HG03135 (cell line): ENCODE results near the gene VPS33B.
"Not testable (repeated sequence)": the region's sequence is repeated elsewhere in the genome, so short reads cannot be mapped to it uniquely, and the experiment has no call there.

ENCODE experiments used
- ATAC-seq: cut with Tn5 transposase; IDR thresholded peaks from one replicate; pipeline ENCODE4 v1.9.1; 2021; ENCODE audit warnings: mild to moderate bottlenecking, moderate library complexity; ENCODE audit not compliant: unreplicated experiment

Gene VPS33B

GRCh38 chr15:91022075-91022831 lies at the start of gene VPS33B:
Gene VPS33B (minus strand): TSS chr15:91022594. CDS start chr15:91022249, 345 bp downstream.
- peak; percentile 68 for ATAC-seq

- ATAC-seq, result no peak
Measured at GRCh38 chr15:91072161-91072560, 49.8 kb upstream of the VPS33B start.

- ATAC-seq, result no peak
Measured at GRCh38 chr15:91070872-91071271, 48.5 kb upstream of the VPS33B start.

GRCh38 chr15:91068966-91069365 lies 46.6 kb upstream of the VPS33B start:
- ATAC-seq, result no peak

- no peak for ATAC-seq
Measured at GRCh38 chr15:91068436-91068835, 46.0 kb upstream of the VPS33B start.

- no peak for ATAC-seq
Measured at GRCh38 chr15:91067036-91067435, 44.6 kb upstream of the VPS33B start.

- ATAC-seq, result no peak
Measured at GRCh38 chr15:91065505-91065904, 43.1 kb upstream of the VPS33B start.

- no peak for ATAC-seq
Measured at GRCh38 chr15:91061997-91062396, 39.6 kb upstream of the VPS33B start.

GRCh38 chr15:91061230-91061629 lies 38.8 kb upstream of the VPS33B start:
- no peak for ATAC-seq

- ATAC-seq, result no peak
Measured at GRCh38 chr15:91055548-91056331, 33.3 kb upstream of the VPS33B start.

GRCh38 chr15:91054816-91055215 lies 32.4 kb upstream of the VPS33B start:
- ATAC-seq, result no peak

GRCh38 chr15:91051248-91051647 lies 28.9 kb upstream of the VPS33B start:
- ATAC-seq, result no peak

GRCh38 chr15:91050128-91050455 lies 27.7 kb upstream of the VPS33B start:
- no peak for ATAC-seq

GRCh38 chr15:91049378-91050127 lies 27.2 kb upstream of the VPS33B start:
- no peak for ATAC-seq

GRCh38 chr15:91047545-91048199 lies 25.3 kb upstream of the VPS33B start:
- ATAC-seq, result no peak

GRCh38 chr15:91046056-91046455 lies 23.7 kb upstream of the VPS33B start:
- ATAC-seq, result not testable (repeated sequence)

- ATAC-seq, result no peak
Measured at GRCh38 chr15:91045065-91045464, 22.7 kb upstream of the VPS33B start.

- no peak for ATAC-seq
Measured at GRCh38 chr15:91043202-91043874, 20.9 kb upstream of the VPS33B start.

- ATAC-seq, result no peak
Measured at GRCh38 chr15:91040856-91041255, 18.5 kb upstream of the VPS33B start.

GRCh38 chr15:91039996-91040395 lies 17.6 kb upstream of the VPS33B start:
- no peak for ATAC-seq
